GM12872 (cell line): ENCODE data around the gene EVA1A.

ENCODE experiments used
- CTCF ChIP-seq: IDR thresholded peaks from 3 replicates; pipeline ENCODE4 v1.5.1; 2011; ENCODE audit warnings: low read depth, mild to moderate bottlenecking, low read length, moderate library complexity; ENCODE audit not compliant: insufficient read depth

Gene EVA1A

GRCh38 chr2:75560768-75561565 is at the start of gene EVA1A:
Gene EVA1A, minus strand, starts transcription at chr2:75560939. Its CDS starts 42,799 bp downstream, at chr2:75518140.
- TF ChIP-seq CTCF: no peak

- no peak for TF ChIP-seq CTCF
Observed at GRCh38 chr2:75609937-75610508, 49.3 kb upstream of the EVA1A start.

GRCh38 chr2:75609334-75609689 is 48.6 kb upstream of the EVA1A start:
- no peak for TF ChIP-seq CTCF

GRCh38 chr2:75608684-75609333 is 48.1 kb upstream of the EVA1A start:
- TF ChIP-seq CTCF: peak; percentile 99

GRCh38 chr2:75607988-75608683 is 47.4 kb upstream of the EVA1A start:
- no peak for TF ChIP-seq CTCF

GRCh38 chr2:75607400-75607798 is 46.7 kb upstream of the EVA1A start:
- no peak for TF ChIP-seq CTCF
